ENCODE measurements around the gene NWD2.

The NWD2 gene

GRCh38 chr4:37467223-37467622 lies 222.7 kb downstream of the NWD2 start:
- TF ChIP-seq, protein P1, sequence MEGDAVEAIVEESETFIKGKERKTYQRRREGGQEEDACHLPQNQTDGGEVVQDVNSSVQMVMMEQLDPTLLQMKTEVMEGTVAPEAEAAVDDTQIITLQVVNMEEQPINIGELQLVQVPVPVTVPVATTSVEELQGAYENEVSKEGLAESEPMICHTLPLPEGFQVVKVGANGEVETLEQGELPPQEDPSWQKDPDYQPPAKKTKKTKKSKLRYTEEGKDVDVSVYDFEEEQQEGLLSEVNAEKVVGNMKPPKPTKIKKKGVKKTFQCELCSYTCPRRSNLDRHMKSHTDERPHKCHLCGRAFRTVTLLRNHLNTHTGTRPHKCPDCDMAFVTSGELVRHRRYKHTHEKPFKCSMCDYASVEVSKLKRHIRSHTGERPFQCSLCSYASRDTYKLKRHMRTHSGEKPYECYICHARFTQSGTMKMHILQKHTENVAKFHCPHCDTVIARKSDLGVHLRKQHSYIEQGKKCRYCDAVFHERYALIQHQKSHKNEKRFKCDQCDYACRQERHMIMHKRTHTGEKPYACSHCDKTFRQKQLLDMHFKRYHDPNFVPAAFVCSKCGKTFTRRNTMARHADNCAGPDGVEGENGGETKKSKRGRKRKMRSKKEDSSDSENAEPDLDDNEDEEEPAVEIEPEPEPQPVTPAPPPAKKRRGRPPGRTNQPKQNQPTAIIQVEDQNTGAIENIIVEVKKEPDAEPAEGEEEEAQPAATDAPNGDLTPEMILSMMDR (IDR thresholded peaks at IDR 0.05; ENCODE audit: low read depth, low read length): no peak
- no peak for DNase-seq (ENCODE audit: extremely low read depth, low read depth)

DNA sequence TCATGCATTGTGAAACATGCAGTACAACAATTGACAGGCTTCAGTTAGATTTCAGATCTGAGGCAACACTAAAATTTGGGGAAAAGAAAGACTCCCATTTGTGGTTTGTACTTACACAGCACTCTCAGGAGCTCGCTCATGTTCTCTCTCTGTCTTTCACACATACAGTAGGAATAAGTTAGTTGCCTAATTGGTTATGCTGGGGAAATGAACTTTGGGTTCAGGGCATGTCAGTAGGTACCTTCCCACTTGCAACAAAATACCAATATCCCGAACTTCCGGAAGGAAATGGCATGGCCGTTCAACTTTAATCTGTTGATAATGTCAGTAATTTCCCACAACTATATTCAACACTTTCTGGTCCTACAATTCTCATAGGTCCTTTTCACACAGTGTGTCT lies 223.3 kb downstream of the NWD2 start:
- TF ChIP-seq, protein P1 (IDR thresholded peaks at IDR 0.05; ENCODE audit: low read depth, low read length): no peak
- no peak for DNase-seq (ENCODE audit: extremely low read depth, low read depth)

DNA sequence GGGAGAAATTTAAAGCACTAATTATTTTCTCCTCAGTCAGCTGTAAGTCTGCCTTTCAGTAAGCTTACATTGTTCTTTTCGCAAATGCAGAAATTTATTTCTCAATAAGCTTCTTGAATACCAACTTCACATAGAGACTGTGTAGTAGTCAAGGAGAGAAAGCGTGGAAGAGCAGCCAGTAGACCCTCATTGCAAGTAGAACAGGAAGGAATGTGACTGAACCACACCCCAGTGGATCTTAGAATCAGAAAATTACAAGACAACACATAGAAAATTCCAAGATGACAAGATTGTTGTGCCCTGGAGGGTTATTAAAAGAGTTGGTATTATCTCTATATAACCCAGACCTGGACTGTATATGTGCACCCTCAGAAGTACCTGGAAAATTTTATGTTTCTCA lies 224.7 kb downstream of the NWD2 start:
- DNase-seq (ENCODE audit: extremely low read depth, low read depth): no peak
- TF ChIP-seq, protein P1 (IDR thresholded peaks at IDR 0.05; ENCODE audit: low read depth, low read length): no peak

- DNase-seq (ENCODE audit: extremely low read depth, low read depth): no peak
- TF ChIP-seq, protein P1 (IDR thresholded peaks at IDR 0.05; ENCODE audit: low read depth, low read length): no peak
These were observed 225.7 kb downstream of the NWD2 start for GRCh38 chr4:37470245-37470644.

- DNase-seq (ENCODE audit: extremely low read depth, low read depth): no peak
These were observed 226.6 kb downstream of the NWD2 start for GRCh38 chr4:37471093-37471492.

DNA sequence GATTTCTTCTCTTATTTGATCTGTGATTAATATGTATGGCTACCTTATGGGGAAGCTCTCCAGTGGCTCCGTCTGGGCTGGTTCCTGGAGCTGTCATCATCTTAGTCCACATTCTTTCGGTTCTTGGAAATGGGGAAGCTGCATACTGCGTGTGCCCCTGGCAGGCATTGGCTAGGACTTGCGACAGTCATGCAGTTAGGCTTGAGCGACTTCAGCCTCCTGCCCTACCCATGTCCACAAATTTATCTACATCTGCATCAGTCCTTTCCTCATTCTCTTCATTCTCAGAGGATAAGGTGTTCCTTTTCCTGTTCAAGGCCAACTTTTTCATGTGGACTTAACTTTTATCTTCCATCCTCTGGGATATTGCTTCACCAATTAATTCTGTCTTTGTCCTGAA lies 227.4 kb downstream of the NWD2 start:
- TF ChIP-seq, protein P1 (IDR thresholded peaks at IDR 0.05; ENCODE audit: low read depth, low read length): no peak
- no peak for DNase-seq (ENCODE audit: extremely low read depth, low read depth)

More at GRCh38 chr4:37471093-37471492, 226.6 kb downstream of the NWD2 start:
- TF ChIP-seq, protein P1 (IDR thresholded peaks at IDR 0.05; ENCODE audit: low read depth, low read length): no peak

DNA sequence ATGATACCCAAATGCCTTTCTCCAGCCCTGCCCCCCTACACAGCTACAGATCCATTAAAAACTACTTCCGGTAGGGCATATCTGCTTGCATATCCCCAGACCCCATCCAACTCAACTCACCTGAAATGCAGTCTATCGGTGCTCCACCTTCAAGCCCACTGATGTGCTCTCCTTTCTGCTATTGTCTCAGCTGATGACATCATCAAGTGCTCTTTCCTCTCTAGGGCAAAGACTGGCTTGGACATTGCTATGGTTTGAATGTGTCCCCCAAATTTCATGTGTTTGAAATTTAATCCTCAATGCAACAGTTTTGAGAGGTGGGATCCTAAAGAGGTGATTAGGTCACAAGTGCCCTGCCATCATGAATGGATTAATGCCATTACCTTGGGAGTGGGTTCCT lies 229.3 kb downstream of the NWD2 start:
- TF ChIP-seq, protein P1 (IDR thresholded peaks at IDR 0.05; ENCODE audit: low read depth, low read length): no peak
- no peak for DNase-seq (ENCODE audit: extremely low read depth, low read depth)

Measured in AG09319 (cell line).